Stimulated activated CD4-positive, alpha-beta T cell treated with anti-CD3 and anti-CD28 coated beads, Interleukin-1b, Interleukin-23, amount 100 ng/mL, for 4 hours (primary cell): ENCODE results near the gene HNRNPUL2.
A peak's percentile ranks its signal among the peaks of the same experiment; 100 is the strongest.

ENCODE experiments used
- DNase-seq, 2 donors: peaks; one replicate each; pipeline ENCODE4 v3.0.0-alpha.2; 2020; ENCODE audit warnings: low read depth in 2 of 2

Gene HNRNPUL2

DNA sequence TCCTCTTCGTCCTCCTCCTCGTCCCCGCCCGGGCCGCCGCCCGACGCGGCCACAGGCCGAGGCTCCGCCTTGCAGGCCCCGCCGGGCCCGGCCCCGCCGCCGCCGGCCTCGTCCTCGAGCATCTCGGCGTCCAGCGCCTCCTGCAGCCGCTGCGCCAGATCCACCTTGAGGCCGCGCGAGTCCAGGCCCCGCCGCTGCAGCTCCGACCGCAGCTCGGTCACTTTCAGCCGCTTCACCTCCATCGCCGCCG lies 417 bp downstream of the HNRNPUL2 start:
- DNase-seq = no peak

DNA sequence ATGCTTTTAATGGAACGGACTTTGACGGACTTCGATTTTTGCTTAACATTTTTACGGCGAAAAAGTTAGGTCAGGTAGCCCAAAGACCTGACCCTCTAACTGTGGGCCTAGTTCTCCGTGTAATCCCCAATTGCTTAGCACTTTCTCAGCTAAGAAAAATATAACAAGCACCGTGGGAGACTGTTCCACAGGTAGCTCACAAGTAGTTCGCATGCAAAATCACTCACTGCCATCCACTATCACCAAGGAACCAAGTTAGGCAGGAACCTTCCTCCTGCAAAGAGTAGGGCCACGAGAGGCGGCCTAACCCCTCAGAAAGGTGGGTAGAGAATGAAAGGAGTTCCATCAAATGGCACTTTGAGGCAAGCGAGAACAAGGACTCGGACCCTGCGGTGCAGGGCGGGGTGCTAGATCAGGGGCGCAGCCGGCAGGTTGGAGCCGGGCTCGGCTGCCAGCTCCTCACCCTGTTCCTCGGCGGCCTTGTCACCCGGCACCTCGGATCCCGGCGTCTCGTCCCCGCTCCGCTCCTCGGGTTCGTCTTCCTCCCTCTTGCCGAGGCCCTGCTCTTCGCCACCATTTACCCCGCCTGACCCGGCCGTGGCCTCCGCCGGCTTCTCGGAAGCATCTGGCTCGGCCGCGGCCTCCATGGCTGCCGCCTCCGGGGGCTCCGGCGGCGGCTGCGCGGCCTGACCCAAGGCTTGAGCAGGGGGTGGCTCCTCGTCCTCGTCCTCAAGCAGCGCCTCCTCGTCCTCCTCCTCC lies 922 bp downstream of the HNRNPUL2 start:
- DNase-seq = peak in 1 of 2 donors; percentile 27

DNA sequence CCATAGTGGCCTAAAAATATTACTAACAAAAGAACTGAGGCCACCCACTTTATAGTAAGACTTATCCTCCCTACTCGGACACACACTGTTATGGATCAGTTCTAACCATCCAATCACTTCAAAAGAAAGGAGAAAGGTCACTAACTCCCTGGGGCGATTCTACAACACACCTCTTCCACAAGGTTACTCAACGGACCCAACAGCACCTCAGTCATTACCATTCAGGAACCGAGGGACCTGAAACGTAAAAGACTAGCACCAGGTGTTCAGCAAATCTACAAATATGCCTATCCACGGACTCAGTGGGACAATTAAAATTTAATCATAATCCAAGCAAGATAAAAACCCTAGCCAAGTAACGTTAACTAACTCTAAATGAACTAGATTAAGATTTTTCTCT lies 1.6 kb downstream of the HNRNPUL2 start:
- DNase-seq = no peak

DNA sequence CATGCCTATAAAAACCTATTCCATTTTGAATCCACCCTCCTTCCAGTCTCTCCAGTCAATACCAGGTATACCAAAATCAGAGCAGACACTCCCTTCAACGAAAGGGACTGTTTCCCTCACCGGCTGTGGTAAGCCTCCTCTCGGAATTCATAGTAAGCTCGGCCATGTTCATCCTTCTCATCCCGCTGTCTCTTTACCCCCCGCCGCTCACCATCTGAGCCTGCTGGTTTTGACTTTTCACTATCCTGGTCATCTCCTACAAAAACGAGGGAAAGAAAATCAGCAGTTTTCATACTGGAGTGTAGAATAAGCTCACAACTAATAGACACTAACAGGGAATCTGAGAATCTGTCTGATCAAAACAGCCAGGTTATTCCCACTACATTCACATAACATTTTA lies 3.1 kb downstream of the HNRNPUL2 start:
- DNase-seq = no peak

DNA sequence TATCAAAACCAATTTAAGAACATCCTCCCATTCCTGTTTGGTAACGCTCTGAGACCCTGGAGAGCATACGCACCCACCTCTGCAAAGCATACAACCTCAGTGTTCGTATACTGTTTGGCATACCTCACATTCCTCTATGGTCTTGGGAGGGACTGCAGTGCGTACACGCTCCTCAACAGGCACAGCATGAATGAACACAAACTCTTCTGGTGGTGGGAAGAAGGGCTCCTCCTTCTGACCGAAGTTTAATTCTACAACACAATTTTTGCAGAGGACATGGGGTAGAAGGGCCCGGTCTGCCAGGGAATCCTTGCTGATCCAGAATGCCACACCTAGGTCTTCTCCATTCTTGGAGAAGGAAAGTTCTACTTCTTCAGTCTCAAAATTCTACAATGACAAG lies 5.3 kb downstream of the HNRNPUL2 start:
- no peak for DNase-seq

DNA sequence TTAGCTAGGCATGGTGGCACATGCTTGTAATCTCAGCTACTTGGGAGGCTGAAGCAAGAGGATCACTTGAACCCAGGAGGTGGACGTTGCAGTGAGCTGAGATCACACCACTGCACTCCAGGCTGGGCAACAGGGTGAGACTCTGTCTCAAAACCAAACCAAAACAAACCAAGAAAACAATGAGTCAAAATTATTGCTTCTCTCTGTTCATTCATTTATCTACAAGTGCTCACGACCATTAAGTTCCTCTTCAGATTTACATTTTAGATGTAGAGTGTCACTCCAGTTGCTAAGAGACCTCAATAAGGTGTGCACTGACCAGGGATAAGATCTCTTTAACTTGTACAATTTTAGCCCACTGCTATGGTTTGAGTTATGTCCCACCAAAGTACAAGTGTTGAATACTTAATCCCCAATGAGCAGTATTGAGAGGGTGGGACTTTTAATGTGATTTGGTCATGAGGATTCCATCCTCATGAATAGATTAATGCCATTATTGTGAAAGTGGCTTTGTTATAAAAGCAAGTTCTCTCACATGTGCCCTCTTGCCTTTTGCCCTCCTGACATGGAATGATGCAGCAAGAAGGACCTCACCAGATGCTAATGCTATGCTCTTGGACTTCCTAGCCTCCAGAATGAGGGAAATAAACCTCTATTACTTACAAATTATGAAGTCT lies 7.8 kb downstream of the HNRNPUL2 start:
- no peak for DNase-seq

DNA sequence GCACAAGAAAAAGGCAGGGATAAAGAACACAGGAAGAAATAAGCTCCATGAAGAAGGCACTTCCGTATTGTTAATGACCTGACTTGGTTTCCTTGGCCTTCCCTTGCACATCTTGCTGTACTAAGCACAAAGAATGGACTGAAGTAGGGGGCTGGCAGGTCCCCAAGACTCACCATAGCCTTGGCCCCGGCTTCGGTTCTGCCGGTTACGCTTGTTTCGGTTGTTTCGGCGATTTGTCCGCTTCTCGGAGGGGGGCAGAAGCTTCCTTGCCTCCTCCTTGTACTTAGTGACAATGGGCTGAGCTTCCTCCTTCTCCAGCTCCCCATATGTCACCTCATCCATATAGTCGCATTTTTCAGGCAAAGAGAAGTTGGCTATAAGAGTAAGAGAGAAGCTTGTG lies 10.4 kb downstream of the HNRNPUL2 start:
- DNase-seq = no peak

DNA sequence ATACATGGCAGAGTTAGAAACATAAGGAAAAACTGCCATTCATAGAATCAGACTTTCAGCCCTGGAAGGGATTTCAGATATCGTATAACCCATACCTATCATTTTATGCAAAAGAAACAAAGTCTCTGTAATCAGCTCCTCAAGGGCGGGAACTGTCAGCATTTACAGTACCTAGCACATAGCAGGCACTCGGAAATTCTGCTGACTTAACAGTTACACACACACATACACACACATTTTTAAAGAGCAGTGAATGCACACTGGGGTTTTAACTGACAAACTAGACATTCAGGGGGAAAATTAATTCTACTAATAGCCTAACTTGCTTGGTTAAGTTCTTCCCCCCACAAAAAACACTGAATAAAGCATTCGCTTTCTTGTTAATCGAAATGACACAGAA lies 11.1 kb downstream of the HNRNPUL2 start:
- no peak for DNase-seq

DNA sequence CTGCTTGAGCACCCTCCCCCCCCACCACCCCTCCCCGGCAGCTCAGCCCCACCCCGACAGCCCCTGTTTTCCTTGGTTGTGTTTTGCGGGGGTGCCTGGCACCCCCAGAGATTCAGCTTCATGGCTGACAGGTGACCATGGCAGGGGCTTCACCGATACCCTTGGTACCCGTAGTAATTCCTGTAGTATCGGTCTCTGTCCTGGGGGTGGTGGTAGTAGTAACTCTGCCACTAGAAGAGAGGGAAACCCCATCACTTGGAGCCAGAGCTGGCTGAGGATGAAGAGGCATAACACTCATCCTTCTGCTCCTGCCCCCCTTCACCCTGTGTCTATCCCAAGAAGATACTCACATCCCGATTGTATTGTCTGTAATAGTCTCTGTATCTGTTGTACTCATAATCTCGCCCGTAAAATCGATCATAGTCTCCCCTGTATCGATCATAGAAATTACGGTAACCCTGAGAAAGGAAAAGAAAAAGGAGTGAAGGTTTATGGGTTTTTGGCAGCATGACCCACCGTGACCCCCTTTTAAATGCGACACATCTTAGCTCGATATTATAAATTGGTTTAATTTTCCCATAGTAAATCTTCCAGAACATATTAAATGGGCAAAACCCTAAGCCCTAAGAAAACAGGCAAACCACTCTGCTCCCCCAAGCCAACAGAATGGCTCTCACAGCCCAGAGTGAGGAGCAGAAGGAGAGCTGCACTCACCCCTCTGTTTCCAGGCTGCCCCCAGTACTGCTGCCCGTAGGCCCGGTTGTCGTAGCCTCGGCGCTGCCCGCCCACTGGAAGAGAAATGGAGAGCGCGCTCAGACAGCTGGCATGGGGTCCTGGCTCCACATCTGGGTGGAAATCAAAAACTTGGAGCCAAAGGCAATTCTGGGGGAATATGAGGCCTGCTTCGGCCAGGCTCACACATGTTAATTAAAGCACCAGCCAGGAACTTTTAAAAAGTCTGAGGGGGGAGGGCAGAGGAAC lies 11.8 kb downstream of the HNRNPUL2 start:
- DNase-seq = no peak

DNA sequence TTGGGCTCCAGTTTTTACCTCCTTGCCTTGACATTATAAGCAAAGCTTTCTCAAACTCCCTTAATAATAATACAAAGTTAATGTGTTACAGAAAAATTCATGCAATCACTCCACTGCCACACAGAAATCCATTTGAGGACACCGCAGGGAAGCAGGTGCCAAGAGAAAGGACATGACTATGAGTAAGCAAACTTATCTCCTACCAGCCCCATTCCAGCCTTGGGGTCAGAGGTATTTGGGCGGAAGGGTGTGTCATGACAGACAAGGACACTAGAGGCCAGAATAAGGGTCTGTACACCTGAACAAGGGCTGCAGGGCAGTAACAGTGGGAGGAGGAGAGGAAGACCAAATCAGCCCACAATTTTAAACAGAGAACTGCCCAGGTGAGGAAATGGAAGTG lies 13.9 kb downstream of the HNRNPUL2 start:
- no peak for DNase-seq

DNA sequence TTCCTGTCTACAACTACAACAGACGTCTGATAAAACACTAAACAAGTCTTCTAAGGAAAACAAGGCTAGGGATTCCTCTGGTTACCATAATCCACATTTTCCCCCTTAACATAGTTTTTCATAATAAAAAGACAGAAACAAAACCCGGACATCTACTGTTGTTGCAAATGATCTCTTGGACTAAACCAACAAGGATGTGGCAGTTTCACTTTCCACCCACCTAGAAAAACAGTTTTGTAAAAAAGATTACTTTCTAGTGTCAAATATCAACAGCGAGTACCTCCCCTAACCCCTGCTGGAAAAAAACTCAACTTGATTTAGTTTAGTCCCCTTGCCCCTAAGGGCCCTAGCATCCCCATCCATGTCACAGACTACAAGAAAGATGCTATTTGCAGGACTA lies 14.4 kb downstream of the HNRNPUL2 start:
- DNase-seq = no peak

DNA sequence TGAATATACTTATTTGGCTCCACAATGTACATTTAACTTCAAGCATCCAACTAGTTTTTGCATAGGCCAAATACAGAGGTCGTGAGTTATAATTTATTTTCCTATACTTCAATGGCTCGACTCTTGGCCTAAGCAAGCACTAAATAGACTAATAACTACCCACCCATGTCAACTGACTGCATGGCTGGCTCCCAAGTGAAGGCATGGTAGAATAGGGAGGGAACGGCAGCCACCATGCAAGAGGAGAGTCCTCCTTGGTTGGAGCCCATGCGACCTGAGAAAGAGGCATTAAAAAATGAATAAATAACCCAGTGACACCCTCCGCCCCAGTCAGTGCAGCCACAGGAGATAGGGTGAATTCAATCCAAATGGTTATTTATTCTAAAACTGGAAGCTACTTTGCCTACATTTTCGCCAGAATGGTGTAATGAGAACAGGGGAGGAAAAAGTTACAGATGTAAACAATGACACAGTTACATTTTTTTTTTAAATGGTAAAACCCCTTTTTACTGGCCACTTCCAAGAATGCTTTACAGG lies 14.9 kb downstream of the HNRNPUL2 start:
- DNase-seq = no peak

DNA sequence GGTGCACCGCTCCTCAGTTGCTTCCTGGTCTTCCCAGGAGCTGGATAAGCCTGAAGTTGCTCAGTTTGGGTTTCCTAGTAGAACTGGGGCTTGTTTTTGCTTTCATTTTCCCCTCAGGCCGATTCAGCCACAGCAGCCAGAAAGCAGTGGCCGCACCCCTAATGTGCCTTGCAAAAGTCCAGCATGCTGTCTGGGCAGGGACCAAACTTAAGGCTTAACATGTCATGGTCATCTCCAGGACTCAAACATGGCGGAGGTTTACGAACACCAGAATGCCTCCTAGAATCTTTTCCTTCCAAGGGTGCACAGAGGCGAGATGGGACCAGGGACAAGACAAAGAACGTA lies 17.3 kb downstream of the HNRNPUL2 start:
- DNase-seq = peak; percentile 15 to 18

DNA sequence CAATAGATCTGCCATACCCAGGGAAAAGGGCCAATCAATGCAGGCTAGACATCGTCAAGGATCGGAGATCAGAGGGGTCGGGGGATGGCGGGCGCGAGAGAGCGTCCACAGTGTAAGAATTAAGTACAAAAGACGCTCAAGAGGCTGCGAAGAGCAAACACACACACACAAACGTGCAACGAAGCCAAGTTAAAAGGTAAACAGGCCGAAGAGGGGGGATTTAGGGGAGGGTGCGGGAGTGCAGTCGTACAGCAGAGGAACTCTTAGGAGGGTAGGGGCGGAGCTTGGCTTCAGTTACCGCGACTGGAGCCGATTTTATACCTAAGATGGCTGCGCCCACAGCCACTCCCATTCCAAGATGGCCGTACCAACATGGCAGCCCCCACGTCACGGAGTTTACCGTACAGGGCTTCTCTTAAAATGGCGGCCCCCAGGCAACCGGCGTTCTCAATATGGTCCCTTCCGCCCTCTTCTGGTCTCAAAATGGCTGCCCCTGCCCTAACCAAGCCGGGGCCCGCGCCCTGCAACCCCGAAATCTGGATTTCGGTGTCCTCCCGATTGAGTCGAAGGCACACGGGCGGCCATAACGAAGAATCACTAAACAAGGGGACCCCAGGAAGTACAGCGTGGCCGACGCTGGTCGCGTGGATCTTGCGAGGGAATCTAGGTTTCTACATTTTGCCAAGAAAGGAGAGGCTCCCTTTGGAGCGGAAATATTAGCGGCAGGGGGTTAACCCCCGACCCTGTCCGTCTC lies 17.8 kb downstream of the HNRNPUL2 start:
- peak; percentile 87 to 93 for DNase-seq

DNA sequence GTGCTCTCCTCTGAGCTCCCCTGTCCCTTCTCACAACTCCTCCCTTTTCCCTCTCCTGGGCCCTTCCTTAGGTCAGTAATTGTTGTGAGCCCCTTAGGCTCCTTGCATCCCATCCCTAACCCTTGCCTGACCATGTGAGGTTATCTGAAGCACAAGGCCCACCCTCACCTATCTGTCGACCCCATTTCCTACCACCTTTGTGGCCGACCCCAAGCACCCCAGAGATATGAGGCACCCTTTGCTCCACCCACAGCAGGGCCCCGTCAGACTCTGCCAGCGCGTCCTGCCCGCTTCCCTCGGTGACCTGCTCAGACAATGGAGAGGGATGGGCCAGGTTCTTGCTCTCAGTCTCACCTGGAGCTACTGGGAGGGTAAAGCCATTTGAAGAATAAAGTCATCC lies 18.5 kb downstream of the HNRNPUL2 start:
- DNase-seq = no peak

DNA sequence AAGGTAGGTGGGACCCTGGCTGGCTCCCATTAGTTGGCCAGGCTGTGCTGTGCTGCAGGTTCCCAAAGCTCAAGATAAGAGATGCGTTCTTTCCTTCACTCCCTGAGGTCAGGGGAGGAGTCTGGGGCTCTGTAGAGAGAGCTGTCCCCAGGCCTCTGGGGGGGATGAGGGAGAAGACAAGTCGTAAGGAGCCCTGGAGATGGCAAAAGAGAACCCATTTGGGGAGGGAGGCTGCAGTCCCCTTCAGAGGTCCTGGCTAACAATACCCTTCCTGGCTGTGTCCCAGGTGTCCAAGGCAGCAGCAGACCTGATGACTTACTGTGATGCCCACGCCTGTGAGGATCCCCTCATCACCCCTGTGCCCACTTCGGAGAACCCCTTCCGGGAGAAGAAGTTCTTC lies 18.9 kb downstream of the HNRNPUL2 start:
- no peak for DNase-seq

DNA sequence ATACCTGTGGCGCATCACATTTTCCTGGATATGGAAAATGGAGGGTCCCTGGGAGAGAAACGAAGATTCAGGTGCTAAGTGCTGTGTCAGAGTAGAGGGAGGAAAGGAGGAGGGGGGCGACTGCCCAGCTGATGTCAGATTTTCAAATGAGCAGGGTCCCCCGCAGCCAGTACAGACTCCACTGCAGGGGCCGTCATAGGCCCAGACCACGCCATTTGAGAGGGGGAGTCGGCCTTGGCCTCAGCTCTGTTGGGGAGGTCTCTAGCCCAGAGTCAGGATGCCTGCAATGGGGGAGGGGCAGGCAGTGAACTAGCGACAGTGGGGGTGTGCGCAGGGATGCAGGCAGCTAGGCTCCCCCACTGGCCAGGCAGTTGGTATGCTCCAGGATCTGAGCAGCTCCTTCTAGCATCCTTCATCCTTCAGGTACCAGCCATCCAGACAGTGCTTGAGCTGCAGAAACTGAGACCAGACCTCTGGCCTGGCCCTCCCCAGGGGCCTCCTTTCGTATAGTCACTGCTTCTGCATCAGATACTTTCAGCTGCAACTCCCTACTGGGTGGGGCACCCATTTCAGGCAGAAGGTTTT lies 19.9 kb downstream of the HNRNPUL2 start, which contains the start of the genes BSCL2 and GNG3:
BSCL2 (minus strand) TSS at position 148 of the 585 bp plus-strand sequence. CDS start 229 bp downstream, outside the sequence.
GNG3 (plus strand) TSS at position 400 of the 585 bp plus-strand sequence. CDS start 620 bp downstream, outside the sequence.
- DNase-seq = no peak

DNA sequence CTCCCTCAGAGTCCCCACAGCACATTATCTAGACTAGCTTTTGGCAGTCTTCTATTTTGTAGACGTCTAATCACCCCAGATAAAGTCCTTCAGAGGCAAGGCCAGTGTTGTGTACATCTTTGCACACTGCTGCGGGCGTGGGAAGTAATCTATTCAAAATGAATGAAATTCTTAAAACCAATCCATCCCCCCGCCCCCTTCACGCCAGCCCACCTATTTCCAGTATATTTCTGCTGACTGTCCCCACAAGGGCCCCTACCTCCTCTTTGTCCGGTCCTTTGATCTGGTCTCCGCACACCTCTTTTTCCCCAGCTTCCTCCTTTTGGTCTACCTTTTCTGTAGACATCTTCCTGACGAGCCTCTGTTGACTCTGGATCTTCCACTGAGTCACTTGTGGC lies 20.4 kb downstream of the HNRNPUL2 start:
- no peak for DNase-seq

DNA sequence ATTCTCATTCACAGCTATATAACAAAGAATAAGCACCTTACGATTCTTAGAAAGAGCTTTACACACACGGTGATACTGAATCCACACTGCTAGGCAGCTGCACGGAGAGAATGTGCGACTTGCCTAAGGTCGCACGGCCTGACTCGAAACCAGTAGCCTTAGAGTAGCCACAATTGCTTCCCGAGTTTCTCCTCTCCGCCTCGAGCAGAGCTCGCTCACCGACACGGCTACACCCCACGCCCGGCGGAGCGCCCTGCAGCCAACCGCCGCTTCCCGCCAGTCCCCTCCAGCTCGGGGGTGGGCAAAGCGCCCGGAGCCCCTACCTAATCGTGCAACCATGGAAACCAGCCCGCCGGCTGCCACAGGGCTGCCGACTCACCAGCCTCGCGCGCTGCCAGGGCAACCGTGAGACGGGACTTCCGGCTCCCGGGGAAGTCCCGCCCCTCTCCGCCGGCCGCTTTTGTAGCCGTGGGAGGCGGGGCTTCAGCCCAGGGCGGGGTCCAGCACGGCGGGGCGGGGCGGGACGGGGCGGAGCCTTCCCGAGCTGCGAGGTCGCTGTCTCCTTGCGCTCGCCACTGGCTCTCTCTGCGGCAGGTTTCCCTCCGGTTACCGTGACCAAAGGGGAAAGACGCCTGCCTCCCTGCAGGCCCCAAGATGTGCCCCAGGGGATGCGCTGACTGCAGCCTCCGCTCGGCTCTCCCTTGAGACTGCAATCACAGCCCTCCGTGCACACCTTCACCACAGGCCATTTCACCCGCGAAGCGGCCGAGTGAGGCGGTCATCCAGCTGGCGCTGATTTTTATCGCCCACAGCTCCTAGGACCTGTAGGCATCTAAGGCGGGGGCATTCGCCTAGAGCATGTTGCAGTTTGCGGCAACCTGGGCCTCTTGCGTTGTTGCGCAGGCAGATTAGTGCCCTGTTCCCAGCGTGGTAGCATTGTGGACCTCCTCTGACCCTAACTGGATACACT lies 21.1 kb downstream of the HNRNPUL2 start:
- DNase-seq = peak; percentile 92 to 94

DNA sequence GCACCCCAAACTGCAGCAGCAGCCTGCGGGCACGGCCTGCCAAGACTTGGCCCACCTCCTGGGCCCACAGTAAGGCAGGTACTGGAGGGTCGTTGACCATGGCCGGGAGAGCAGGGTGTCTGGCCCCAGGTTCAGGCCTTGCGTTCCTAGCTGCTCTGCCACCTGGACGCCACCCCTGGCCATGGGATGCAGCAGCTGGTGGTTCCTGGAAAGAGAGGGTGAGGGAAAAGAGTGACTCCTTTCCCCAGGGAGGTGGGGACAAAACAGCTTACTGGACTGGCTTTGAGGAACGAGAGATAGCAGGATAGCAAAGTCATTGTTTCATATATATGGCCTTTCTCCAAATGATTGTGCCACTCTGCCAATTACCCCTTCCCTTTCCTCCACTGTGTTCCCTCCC lies 21.8 kb downstream of the HNRNPUL2 start:
- DNase-seq = no peak
